HG02678 (cell line): ENCODE results near the gene GTPBP10.
A peak's percentile ranks its signal among the peaks of the same experiment; 100 is the strongest.
"Not testable (repeated sequence)": the region's sequence is repeated elsewhere in the genome, so short reads cannot be mapped to it uniquely, and the experiment has no call there.

Experiments
- ATAC-seq: cut with Tn5 transposase; IDR thresholded peaks from one replicate; pipeline ENCODE4 v1.9.1; 2021; ENCODE audit warnings: mild to moderate bottlenecking, moderate library complexity; ENCODE audit not compliant: unreplicated experiment

Gene GTPBP10

GRCh38 chr7:90346336-90347125, at the start of gene GTPBP10:
TSS of gene GTPBP10 (plus strand) at chr7:90346716. CDS start at chr7:90346742, 26 bp downstream.
- ATAC-seq = peak; percentile 96

GRCh38 chr7:90298145-90299038, 48.1 kb upstream of the GTPBP10 start:
- ATAC-seq = peak; percentile 79

GRCh38 chr7:90303241-90303640, 43.3 kb upstream of the GTPBP10 start:
- ATAC-seq = no peak

- no peak for ATAC-seq
Observed at GRCh38 chr7:90309872-90310271, 36.6 kb upstream of the GTPBP10 start.

GRCh38 chr7:90311175-90311574, 35.3 kb upstream of the GTPBP10 start:
- no peak for ATAC-seq

GRCh38 chr7:90312745-90313144, 33.8 kb upstream of the GTPBP10 start:
- ATAC-seq = no peak

- no peak for ATAC-seq
Observed at GRCh38 chr7:90313907-90314306, 32.6 kb upstream of the GTPBP10 start.

GRCh38 chr7:90320014-90320413, 26.5 kb upstream of the GTPBP10 start:
- ATAC-seq = no peak

- no peak for ATAC-seq
Observed at GRCh38 chr7:90320418-90320800, 26.1 kb upstream of the GTPBP10 start.

GRCh38 chr7:90320801-90321494, 25.6 kb upstream of the GTPBP10 start, which contains the start of gene FAM237B:
TSS of gene FAM237B (minus strand) at chr7:90321304. CDS start at chr7:90319748, 1,556 bp downstream.
- no peak for ATAC-seq

GRCh38 chr7:90322837-90323236, 23.7 kb upstream of the GTPBP10 start:
- ATAC-seq = no peak

GRCh38 chr7:90326500-90326899, 20.0 kb upstream of the GTPBP10 start:
- ATAC-seq = no peak

GRCh38 chr7:90334193-90334843, 12.2 kb upstream of the GTPBP10 start:
- no peak for ATAC-seq

- ATAC-seq = not testable (repeated sequence)
Observed at GRCh38 chr7:90334926-90335325, 11.6 kb upstream of the GTPBP10 start.

GRCh38 chr7:90337106-90337505, 9.4 kb upstream of the GTPBP10 start:
- ATAC-seq = no peak

- no peak for ATAC-seq
Observed at GRCh38 chr7:90345016-90345415, 1.5 kb upstream of the GTPBP10 start.

GRCh38 chr7:90345595-90346335, 751 bp upstream of the GTPBP10 start:
- peak; percentile 17 for ATAC-seq

- no peak for ATAC-seq
Observed at GRCh38 chr7:90347759-90348158, 1.2 kb downstream of the GTPBP10 start.

- ATAC-seq = no peak
Observed at GRCh38 chr7:90349305-90349704, 2.8 kb downstream of the GTPBP10 start.

- not testable (repeated sequence) for ATAC-seq
Observed at GRCh38 chr7:90350032-90350431, 3.5 kb downstream of the GTPBP10 start.
